Fibroblast of mammary gland (primary cell): ENCODE measurements around the gene STOM.

Experiments
- DNase-seq: peaks from one replicate; pipeline ENCODE4 v3.0.0-alpha.2; 2010; ENCODE audit warnings: low read depth
- H3K4me3 ChIP-seq: 2 replicates; pipeline ENCODE4 v1.5.1; 2011; ENCODE audit warnings: low read depth, mild to moderate bottlenecking, low read length, moderate library complexity; ENCODE audit not compliant: control insufficient read depth
- TF ChIP-seq, protein P1 (sequence below): conservative IDR thresholded peaks from 2 replicates; pipeline ENCODE4 v1.5.1; 2011; ENCODE audit warnings: low read depth, low read length, inconsistent platforms; ENCODE audit not compliant: control insufficient read depth, insufficient read depth

The STOM gene

DNA sequence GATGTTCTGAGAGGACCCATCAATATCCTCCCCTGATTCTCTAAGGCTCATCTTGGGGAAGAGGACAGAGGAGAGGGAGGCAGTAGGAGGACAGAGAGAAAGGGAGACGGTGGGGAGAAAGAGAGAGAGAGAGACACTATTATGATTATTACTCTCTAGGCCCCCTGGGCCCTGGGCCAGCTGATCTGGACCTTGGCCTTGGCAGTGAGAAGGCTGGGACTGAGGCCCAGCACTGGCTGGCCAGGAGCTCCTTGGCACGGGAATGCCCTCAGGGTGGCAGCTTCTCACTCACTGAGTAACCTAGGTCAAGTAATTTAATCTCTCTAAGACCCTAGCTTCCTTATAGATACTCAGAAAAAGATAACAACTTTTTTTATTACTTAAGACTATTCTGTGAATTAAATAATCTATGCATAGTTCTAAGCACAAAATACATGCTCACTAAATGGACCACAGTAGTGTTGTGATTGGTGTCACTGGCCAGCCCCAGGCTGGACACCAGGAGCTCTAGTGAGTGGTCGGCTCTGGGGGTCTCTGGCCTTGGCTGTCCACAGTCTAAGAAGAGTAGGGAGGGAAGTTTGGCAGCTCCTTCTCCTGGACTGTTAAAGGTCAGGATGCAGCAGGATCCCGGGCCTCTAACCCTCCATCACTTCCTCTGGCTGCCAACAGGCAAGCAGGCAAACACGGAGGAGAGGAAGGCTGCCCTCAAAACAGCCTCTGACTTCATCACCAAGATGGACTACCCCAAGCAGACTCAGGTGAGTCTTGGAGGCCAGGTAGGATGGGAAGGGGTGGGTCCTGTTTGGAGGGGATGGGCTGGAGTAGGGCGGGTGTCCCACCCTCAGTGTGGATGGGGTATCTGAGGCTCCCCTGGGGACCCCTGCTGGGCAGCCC lies 52.1 kb downstream of the STOM start:
- DNase-seq = no peak
- TF ChIP-seq, protein P1, sequence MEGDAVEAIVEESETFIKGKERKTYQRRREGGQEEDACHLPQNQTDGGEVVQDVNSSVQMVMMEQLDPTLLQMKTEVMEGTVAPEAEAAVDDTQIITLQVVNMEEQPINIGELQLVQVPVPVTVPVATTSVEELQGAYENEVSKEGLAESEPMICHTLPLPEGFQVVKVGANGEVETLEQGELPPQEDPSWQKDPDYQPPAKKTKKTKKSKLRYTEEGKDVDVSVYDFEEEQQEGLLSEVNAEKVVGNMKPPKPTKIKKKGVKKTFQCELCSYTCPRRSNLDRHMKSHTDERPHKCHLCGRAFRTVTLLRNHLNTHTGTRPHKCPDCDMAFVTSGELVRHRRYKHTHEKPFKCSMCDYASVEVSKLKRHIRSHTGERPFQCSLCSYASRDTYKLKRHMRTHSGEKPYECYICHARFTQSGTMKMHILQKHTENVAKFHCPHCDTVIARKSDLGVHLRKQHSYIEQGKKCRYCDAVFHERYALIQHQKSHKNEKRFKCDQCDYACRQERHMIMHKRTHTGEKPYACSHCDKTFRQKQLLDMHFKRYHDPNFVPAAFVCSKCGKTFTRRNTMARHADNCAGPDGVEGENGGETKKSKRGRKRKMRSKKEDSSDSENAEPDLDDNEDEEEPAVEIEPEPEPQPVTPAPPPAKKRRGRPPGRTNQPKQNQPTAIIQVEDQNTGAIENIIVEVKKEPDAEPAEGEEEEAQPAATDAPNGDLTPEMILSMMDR = no peak
- no peak overlapping the region for H3K4me3 ChIP-seq

DNA sequence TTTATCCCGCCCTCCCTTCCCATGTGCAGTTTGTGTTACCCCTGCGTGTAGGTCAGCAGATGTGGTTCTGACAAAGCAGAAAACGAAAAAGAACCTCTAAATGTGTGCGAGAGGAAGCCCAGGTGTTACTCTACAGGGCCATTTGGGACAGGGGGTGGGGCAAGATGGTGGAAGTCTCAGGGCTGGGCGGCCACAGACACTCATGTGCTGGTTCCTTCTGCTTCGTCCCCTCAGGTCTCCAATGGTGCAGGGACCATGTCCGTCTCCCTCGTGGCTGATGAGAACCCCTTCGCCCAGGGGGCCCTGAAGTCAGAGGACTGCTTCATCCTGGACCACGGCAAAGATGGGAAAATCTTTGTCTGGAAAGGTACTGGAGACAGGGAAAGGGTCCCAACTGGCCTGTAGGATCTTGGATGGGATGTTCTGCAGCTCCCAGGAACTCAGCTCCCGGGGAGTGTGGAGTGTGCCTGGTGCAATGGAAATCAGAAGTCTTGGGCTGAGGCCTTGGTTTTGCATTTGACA lies 53.1 kb downstream of the STOM start:
- TF ChIP-seq, protein P1 = no peak
- H3K4me3 ChIP-seq = no peak overlapping the region
- no peak for DNase-seq

DNA sequence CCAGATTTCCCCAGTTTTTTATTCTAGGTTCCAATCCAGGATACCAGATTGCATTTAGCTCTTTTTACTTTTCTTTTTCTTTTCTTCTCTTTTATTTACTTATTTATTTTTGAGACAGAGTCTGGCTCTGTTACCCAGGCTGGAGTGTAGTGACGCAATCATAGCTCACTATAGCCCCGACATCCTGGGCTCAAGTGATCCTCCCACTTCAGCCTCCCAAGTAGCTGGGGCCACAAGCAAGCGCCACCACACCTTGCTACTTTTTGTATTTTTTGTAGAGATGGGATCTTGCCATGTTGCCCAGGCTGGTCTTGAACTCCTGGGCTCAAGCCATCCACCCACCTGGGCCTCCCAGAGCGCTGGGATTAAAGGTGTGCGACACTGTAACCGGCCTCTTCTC lies 53.7 kb downstream of the STOM start:
- TF ChIP-seq, protein P1 = no peak
- H3K4me3 ChIP-seq = no peak overlapping the region
- no peak for DNase-seq

GRCh38 chr9:121313458-121314152 lies 56.4 kb downstream of the STOM start:
- no peak overlapping the region for H3K4me3 ChIP-seq
- TF ChIP-seq, protein P1 = no peak
- DNase-seq = no peak

- no peak for DNase-seq
- TF ChIP-seq, protein P1 = no peak
These were observed 57.9 kb downstream of the STOM start for GRCh38 chr9:121312169-121312568.

DNA sequence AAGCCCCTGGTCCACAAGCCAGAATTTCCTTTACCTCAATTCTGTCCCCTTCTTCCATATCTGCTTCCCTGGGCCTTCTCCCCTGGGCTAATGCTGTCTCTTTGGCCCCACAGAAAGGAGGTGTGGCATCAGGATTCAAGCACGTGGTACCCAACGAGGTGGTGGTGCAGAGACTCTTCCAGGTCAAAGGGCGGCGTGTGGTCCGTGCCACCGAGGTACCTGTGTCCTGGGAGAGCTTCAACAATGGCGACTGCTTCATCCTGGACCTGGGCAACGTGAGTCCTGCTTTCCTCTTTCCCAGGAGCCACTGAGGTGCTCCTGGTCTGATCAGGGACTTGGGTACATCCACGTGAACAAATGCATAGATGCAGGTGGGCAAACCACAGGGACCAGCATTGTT lies 59.5 kb downstream of the STOM start:
- TF ChIP-seq, protein P1 = no peak
- H3K4me3 ChIP-seq = no peak overlapping the region
- DNase-seq = no peak

More at GRCh38 chr9:121312169-121312568, 57.9 kb downstream of the STOM start:
- H3K4me3 ChIP-seq = no peak overlapping the region
